BJ (cell line): Measurements from ENCODE around the gene JAG2. TPM values are rescaled to one million over a fixed set of nuclear protein-coding genes. Genes with fewer than 3 reads are reported as not detected.

ENCODE experiments used
- CTCF ChIA-PET: fragments of 350-600 bp; formaldehyde crosslinking; extraction: SDS; loops from one replicate; lab custom pipeline; 2021; ENCODE audit warnings: antibody characterized with exemption, inconsistent platforms; lab: Yijun Ruan, JAX
- POLR2A ChIA-PET: fragments of 300-600 bp; sonication (Branson Sonifier 250); formaldehyde crosslinking; extraction: SDS; loops from one replicate; lab custom pipeline; 2021; ENCODE audit warnings: antibody characterized with exemption; lab: Charles Lee
- DNase-seq: peaks from one replicate; pipeline ENCODE4 v3.0.0-alpha.2; 2011; ENCODE audit warnings: low read depth
- H3K27me3 ChIP-seq: 2 replicates; pipeline ENCODE4 v1.6.0; 2011; ENCODE audit warnings: low read length; ENCODE audit not compliant: control insufficient read depth, insufficient read depth
- H3K36me3 ChIP-seq: 2 replicates; pipeline ENCODE4 v1.5.1; 2011; ENCODE audit warnings: low read length; ENCODE audit not compliant: control insufficient read depth, insufficient read depth
- H3K4me3 ChIP-seq: 2 replicates; pipeline ENCODE4 v1.5.1; 2011; ENCODE audit warnings: low read depth, mild to moderate bottlenecking, control low read depth, low read length
- polyA plus RNA-seq: library from polyadenylated mRNA; depleted of rRNA; stranded (reverse); fragments of >200 nt; gene quantifications from 2 replicates; pipeline ENCODE4 v1.2.3, GENCODE V29; 2011
- TF ChIP-seq, protein P1 (sequence below): IDR thresholded peaks from 2 replicates; pipeline ENCODE4 v1.5.1; 2011; ENCODE audit warnings: low read depth, mild to moderate bottlenecking, control low read depth, inconsistent platforms, low read length, moderate library complexity; ENCODE audit not compliant: insufficient read depth

The JAG2 gene
- polyA plus RNA-seq, 1 experiment = 0.23 TPM

DNA sequence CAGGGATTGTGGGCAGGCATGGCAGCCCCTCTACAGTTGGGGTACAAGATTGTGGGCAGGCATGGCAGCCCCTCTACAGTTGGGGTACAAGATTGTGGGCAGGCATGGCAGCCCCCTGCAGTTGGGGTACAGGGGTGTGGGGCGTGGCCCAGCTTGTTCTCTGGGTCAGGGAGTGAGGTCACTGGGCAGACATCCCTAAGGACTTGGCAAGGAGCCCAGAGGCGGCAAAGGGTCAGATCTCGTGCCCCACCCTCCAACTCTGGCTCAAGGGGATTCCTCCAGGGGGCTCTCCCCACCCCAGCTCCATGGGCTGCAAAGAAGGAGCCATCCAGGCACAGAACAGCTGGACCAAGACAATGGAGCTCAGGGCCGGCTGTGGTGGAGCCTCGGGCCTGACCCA lies 38.3 kb upstream of the JAG2 start:
- Histone ChIP-seq H3K27me3 (no peaks in the 10 kb centered on the region), H3K36me3 (peaks cover 8% of the 10 kb centered on the region), H3K4me3 (no peak overlapping the region)
- ChIA-PET CTCF (interaction anchor here (0.9 to 1.1 kb wide), 2 partner anchors 53 to 145 kb away, joined by 3 read pairs; no protein-coding TSS in a partner anchor), POLR2A (no interaction called here)
- DNase-seq = no peak
- TF ChIP-seq, protein P1, sequence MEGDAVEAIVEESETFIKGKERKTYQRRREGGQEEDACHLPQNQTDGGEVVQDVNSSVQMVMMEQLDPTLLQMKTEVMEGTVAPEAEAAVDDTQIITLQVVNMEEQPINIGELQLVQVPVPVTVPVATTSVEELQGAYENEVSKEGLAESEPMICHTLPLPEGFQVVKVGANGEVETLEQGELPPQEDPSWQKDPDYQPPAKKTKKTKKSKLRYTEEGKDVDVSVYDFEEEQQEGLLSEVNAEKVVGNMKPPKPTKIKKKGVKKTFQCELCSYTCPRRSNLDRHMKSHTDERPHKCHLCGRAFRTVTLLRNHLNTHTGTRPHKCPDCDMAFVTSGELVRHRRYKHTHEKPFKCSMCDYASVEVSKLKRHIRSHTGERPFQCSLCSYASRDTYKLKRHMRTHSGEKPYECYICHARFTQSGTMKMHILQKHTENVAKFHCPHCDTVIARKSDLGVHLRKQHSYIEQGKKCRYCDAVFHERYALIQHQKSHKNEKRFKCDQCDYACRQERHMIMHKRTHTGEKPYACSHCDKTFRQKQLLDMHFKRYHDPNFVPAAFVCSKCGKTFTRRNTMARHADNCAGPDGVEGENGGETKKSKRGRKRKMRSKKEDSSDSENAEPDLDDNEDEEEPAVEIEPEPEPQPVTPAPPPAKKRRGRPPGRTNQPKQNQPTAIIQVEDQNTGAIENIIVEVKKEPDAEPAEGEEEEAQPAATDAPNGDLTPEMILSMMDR = no peak

DNA sequence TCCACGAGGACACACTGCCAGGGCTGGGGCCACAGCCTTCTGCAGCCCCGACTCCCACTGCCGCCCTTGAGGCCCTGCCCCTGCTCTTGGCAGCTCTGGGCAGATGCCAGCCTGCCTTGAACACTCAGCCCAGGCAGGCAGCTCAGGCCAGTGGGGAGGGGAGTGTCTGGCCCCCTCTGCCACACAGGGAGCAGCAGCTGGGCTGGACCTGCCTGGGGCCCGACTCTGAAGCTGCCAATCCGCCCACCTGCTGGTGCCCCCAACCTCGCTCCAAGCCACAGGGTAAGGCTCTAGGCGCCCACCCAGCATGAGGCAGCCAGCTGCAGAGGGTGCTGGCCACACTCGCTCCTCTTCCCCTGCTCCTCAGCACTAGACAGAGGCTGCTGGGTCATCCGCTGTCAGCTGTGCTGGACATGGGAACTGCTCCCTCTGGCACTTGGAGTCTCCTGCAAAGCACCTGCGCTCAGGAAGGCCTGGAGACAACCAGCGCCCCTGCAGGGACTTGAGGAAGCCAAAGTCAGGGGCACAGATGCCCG lies 37.2 kb upstream of the JAG2 start:
- H3K27me3 ChIP-seq = no peaks in the 10 kb centered on the region
- TF ChIP-seq, protein P1 = no peak
- DNase-seq = no peak
- CTCF ChIA-PET = no interaction called here
- POLR2A ChIA-PET = no interaction called here
- no peak overlapping the region for H3K4me3 ChIP-seq
- H3K36me3 ChIP-seq = peaks cover 6% of the 10 kb centered on the region

DNA sequence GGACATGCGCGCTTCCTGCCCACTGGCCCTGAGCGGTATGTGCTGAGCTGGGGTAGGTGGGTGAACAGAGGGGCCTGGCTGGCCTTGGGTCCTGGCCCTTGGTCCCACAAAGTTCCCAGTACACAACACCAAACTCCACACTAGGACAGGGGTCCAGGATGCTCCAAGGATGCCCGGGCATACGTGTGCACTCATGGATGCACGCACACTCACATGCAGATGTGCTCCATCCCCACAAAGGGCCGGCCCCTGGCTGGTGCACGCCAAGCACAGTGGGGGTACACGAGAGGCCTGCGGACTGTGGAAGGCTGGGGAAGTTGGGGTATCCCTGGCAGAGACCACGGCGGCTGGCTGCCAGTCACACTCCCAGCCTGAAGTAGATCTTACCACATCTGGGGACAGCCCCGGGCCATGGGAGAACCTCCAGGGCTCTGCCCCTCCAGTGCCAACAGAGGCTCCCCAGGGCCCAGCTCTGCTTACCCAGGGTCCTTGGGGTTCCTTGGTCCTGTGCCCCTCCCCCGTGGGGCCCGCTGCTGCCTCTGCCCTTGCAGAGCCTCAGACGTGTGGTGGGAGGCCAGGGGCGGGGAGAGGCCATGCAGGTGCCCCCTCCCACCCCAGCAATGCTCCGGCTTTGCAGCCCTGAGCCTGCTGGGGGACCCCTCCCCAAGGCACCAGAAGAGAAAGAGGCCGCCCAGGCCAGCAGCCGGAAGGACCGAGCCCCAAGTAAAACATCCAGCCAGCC lies 36.5 kb upstream of the JAG2 start:
- no peaks in the 10 kb centered on the region for H3K27me3 ChIP-seq
- ChIA-PET POLR2A (no interaction called here), CTCF (interaction anchor here (0.6 to 2.1 kb wide), 3 partner anchors 11 to 146 kb away, joined by 4 to 9 read pairs (median 6); no protein-coding TSS in a partner anchor)
- no peak overlapping the region for H3K4me3 ChIP-seq
- peaks cover 2% of the 10 kb centered on the region for H3K36me3 ChIP-seq
- TF ChIP-seq, protein P1 = no peak
- no peak for DNase-seq

DNA sequence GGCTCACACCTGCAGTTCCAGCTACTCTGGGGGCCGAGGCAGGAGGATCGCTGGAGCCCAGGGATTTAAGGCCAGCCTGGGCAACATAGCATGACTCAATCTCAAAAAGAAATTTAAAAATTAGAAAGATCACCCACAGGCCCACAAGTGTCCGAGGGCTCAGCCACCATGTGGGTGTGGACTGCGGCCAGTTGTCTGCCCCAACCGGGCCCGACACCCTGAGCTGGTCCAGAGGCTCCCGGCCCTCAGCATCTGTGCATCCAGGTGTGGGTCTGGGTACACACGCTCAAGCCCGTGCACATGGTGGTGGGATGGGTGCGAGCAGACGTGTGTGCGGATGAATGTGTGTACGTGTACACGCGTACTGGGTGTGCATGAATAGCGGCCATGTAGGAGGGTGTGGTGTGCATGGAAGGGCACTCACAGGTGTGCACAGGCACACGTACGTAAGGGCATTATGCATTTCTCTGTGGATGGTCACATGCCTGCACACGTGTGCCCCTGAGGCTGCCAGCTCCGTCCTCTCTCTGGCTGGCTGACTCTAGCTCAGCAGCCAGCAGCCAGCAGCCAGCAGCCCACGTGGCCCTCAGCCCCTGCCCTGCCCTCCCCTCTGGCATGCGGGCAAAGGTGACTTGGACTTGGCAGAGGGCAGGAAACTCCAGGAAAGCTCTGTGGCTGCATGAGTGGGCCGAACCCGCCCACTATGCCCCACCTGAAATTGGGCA lies 35.8 kb upstream of the JAG2 start:
- ChIA-PET POLR2A (no interaction called here), CTCF (interaction anchor here (0.6 to 2.1 kb wide), 6 partner anchors 10 to 147 kb away, joined by 3 to 9 read pairs (median 6); no protein-coding TSS in a partner anchor)
- DNase-seq = no peak
- TF ChIP-seq, protein P1 = no peak
- Histone ChIP-seq H3K4me3 (no peak overlapping the region), H3K36me3 (no peaks in the 10 kb centered on the region; the same call in 1 of the 2 replicates), H3K27me3 (no peaks in the 10 kb centered on the region)

DNA sequence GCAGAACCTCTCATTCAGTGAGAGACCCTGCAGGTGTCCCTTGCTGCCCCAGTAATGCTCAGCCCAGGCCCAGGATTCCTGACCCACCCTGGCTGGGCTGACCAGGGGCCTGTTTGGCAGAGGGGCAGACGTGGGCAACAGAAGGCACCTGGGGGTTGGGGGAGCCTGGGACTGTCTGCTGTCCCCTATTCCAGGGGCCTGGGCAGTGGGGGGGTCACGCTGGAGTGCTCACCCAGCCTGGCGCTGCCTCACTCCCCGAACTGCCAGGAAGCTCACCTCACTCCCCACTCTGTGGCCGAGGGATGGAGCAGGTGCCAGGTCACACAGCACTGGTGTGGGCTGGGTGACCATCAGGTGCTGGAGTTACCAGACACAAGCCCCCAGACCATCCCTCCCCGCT lies 35.1 kb upstream of the JAG2 start:
- ChIA-PET CTCF (interaction anchor here (0.6 to 2.1 kb wide), 19 partner anchors 9 to 324 kb away, joined by 3 to 9 read pairs (median 3); no protein-coding TSS in a partner anchor), POLR2A (no interaction called here)
- TF ChIP-seq, protein P1 = no peak
- no peak for DNase-seq
- Histone ChIP-seq H3K36me3 (no peaks in the 10 kb centered on the region), H3K4me3 (no peak overlapping the region), H3K27me3 (no peaks in the 10 kb centered on the region)
